GM20000 (cell line): Measurements from ENCODE around the gene CAMTA1.

ENCODE experiments used
- DNase-seq: peaks from one replicate; pipeline ENCODE4 v3.0.0; 2012; ENCODE audit warnings: low spot score
- TF ChIP-seq, protein P1 (sequence below): IDR thresholded peaks from 2 replicates; pipeline ENCODE4 v1.5.1; 2012; ENCODE audit warnings: mild to moderate bottlenecking, control low read depth; ENCODE audit errors: extremely low read depth, missing control alignments

Gene CAMTA1

DNA sequence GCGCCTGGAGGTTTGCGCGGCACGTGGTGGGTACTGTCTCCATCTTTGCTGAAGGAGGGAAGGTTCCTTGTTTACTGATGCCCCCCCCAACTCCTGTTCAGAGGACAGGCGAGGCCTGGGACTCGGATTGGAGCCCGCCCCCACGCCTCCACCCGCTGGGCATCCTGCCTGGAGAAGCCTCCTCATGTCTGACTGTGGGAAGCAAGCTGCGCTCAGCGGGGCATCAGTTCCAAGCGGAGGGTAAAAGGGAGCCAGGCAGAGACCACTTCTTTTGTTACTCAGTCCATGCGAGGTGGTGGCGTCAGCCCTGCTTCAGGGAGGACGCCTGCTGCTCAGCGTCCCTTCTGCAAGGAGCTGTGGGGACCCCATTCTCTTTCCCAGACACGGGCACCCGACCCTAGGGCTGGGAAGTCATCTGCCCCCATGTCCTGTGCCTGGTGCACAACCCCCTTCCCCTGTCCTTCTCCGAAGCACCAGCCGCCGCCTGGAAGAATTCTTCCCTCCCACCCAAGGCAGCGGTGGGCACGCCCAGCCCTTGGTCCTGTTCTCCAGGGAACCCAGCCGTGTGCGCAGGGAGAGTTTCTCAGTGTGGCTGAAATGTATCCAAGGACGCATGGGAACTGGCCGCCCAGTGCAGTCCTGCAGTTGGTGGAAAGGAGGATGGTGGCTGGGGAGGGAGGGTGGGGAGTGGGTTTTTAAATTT is 414.0 kb downstream of the CAMTA1 start:
- DNase-seq, result no peak
- TF ChIP-seq, protein P1, sequence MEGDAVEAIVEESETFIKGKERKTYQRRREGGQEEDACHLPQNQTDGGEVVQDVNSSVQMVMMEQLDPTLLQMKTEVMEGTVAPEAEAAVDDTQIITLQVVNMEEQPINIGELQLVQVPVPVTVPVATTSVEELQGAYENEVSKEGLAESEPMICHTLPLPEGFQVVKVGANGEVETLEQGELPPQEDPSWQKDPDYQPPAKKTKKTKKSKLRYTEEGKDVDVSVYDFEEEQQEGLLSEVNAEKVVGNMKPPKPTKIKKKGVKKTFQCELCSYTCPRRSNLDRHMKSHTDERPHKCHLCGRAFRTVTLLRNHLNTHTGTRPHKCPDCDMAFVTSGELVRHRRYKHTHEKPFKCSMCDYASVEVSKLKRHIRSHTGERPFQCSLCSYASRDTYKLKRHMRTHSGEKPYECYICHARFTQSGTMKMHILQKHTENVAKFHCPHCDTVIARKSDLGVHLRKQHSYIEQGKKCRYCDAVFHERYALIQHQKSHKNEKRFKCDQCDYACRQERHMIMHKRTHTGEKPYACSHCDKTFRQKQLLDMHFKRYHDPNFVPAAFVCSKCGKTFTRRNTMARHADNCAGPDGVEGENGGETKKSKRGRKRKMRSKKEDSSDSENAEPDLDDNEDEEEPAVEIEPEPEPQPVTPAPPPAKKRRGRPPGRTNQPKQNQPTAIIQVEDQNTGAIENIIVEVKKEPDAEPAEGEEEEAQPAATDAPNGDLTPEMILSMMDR, result no peak

DNA sequence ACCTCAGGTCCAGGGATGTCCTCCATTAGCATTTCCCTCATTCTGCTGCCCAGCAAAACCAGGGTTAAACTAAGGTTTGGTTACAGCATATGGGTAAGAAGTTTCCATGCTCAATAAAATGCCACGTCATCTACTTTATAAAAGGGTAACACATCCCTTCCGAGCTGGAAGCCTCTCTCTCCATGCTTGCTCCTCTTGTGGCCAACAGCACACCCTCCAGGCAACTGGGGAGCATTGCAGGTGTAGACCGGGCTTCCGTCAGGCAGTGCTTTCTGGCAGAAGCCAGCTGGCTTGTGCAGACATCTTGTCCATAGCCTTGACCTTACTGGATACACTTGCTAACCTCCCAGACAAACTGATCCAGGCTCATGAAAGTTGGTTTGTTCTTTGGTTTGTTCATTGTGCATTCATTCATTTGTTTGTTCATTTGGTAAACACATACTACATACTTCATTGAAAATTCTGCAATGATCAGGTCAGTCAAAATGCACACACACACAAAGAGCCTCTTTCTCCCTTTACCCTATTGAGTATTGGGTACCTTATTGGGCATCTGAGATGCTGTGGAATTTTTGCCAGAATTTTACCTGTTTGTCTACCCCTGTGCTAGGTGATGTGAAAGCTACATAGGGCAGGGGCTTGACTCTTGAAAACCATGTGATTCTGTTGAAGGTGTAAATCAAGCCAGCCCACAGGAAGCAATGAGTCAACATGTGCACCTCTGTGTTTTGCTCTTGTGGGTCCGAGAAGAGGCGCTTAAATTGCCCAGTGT is 422.8 kb downstream of the CAMTA1 start:
- peak; percentile 63 for DNase-seq
- TF ChIP-seq, protein P1, result peak; percentile 32

DNA sequence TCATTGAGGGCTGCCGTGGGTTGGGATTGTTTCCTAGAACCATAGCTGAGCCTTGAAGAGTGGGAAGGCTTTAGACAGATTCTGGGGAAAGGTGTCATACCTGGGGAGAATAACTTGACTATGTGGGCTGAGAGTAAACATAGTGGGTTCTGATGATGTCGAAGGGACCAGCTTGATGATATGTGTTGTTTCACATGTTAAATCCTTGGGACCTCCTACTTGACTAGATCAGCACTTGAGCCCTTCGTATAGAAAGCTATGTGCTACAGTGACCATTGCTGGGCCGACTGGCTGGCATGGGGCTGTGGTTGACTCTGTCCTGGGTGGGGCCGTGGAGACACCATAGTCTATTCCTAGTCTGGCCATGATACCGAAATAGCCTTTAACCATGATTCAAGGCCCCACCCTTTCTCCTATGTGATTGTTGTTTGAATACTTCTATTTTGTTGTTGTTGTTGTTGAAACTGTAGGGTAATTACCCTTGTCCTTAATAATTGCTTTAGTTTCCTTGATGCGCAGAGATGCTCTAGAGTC is 423.5 kb downstream of the CAMTA1 start:
- TF ChIP-seq, protein P1, result no peak
- no peak for DNase-seq

DNA sequence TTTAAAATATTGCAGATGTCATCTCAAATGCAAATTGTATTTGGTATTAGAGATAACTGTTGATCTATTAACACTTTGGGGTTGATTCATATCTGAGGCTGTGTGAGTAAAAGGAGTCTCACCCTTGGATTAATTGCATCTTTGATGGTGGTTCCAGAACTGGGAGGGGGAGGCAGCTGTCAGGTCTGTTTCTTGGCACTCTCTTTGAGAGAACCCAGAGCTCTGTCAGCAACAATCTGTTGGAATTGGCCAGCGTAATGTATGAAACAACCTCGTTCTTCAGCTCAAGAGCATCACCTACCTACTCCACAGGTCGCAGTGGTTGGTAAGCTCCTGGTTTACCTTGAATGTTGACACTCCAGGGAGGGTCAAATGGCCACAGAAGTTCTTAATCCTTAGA is 424.1 kb downstream of the CAMTA1 start:
- TF ChIP-seq, protein P1, result no peak
- no peak for DNase-seq

DNA sequence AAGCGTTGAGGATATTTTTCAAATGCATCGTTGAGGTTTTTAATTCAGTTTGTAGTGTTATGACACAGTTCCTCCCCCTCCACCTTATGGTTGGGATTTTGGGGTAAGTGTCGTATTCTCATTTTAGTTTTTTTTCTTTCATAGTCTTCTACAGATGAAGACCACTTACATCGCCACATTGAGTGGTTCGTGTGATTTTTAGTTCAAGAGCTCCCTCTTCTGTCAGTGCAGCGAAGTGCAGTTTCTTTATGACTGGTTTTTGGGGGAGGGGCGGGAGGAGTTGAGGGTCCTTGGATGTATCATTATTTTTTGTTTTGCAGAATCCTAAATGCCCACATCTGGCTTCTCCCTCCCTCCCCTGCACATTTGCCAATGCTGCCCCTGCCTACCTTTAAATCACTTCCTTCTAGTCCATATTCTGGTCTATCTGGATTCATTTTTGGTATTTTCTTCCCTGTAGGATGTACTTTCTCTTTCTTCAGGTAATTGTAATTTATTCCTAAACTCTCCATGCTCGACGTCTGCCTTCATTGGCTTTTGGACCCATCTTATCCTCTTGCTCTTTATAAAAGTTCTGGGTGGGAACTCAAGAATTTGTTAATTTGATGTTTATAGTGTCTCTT is 433.1 kb downstream of the CAMTA1 start:
- DNase-seq, result peak; percentile 50
- TF ChIP-seq, protein P1, result peak; percentile 19

DNA sequence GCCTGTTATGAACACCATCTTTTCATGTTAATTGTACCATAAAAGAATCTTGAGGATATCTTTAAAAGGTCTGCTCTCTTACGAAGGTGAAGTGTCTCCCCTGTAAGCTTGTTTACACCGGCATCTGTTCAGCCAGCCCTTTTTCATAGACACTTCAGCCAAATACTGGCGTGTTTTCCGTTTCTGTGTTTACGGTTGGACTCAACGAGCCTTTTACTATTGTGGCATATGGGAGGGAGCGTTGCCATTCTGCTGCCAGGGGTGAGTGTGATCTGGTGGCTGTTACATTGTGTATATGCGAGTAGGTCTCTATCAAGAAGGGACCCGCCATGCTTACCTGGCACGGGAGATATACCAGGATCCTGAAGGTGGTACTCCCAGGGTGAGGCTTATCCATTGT is 433.8 kb downstream of the CAMTA1 start:
- DNase-seq, result no peak
- TF ChIP-seq, protein P1, result no peak

DNA sequence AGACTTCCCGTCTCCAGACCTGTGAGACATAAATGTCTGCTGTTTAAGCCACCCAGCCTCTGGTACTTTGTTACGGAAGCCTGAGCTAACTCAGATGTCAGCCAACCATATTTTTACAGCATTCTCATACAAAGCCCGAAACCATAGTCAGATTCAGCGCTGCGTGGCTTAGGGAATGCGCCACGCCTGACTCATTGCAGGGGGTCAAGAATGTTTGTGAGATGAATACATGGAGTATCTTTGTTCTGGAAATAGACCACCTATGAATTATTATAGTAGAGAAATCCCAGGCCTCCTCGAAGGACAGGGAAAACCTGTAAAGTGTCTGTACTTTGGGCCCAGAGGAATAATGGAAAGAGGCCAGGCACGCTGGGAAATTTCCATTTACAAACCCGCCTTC is 434.8 kb downstream of the CAMTA1 start:
- TF ChIP-seq, protein P1, result no peak
- no peak for DNase-seq
